ENCODE measurements around the gene MRPL12.

DNA sequence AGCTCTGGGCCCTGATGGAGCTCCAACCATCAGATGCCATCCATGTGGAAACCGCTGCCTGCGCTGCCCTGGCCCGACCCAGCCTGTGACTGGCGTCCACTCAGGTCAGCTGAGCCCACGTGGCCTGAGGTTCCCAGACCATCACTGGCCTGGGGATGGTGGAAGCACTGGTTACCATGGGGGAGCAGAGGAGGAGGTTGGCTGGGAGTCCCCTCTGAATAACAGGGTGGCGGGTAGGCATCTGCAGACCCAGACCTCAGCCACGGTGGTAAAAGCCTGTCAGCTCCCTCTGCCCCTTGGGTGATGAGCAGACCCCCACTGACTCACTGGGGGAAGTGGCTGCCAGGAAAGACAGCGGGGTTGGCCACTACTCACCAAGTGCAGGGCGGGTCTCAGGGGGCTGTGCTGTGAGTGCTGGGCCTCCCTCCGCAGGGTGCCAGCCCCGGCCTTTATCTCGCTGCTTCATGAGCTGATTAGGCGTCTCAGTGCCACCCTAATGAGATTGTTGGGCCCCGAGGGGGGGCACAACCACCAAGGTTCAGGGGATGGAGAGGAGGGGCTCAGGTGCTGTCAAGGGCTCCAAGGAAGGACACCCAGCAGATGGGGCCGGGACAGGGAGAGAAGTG is 46.9 kb upstream of the MRPL12 start, which contains the start of gene PDE6G:
- TF ChIP-seq, protein P1, sequence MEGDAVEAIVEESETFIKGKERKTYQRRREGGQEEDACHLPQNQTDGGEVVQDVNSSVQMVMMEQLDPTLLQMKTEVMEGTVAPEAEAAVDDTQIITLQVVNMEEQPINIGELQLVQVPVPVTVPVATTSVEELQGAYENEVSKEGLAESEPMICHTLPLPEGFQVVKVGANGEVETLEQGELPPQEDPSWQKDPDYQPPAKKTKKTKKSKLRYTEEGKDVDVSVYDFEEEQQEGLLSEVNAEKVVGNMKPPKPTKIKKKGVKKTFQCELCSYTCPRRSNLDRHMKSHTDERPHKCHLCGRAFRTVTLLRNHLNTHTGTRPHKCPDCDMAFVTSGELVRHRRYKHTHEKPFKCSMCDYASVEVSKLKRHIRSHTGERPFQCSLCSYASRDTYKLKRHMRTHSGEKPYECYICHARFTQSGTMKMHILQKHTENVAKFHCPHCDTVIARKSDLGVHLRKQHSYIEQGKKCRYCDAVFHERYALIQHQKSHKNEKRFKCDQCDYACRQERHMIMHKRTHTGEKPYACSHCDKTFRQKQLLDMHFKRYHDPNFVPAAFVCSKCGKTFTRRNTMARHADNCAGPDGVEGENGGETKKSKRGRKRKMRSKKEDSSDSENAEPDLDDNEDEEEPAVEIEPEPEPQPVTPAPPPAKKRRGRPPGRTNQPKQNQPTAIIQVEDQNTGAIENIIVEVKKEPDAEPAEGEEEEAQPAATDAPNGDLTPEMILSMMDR (IDR thresholded peaks at IDR 0.05) = no peak
- no peak for TF ChIP-seq POLR2A (IDR thresholded peaks at IDR 0.05)
